Right ventricle myocardium inferior (tissue), 1 donor: ENCODE data around the gene P4HB. TPM values are rescaled to one million over a fixed set of nuclear protein-coding genes. Genes with fewer than 3 reads are reported as not detected.

Experiments
- ATAC-seq: fragments of 200-7000 bp; cut with Tn5 transposase; one replicate; pipeline ENCODE4 v1.9.1; 2020; ENCODE audit warnings: mild to moderate bottlenecking, moderate library complexity
- DNase-seq: peaks from one replicate; pipeline ENCODE4 v3.0.0; 2021; ENCODE audit errors: missing footprints
- intact Hi-C: fragments of 100-400 bp; cut with DNase I; formaldehyde crosslinking; loops from one replicate; pipeline ENCODE4 v1.11.0; 2022
- total RNA-seq: library from RNA; stranded (reverse); fragmentation: NEBNext Ultra II Directional; extraction: Animal tissue kit (Norgen Biotek cat#: 25700); gene quantifications from one replicate; pipeline ENCODE4 v1.2.1, GENCODE V29; 2021
- donor health status: DM: no; HTN: yes; CAD: no; lungs with severe emphysema.

The P4HB gene
- total RNA-seq, 1 donor from 2014 or later: 355 TPM

GRCh38 chr17:81821603-81822311, 38.6 kb downstream of the P4HB start:
- intact Hi-C loops: loop anchor here (1.0 to 5.0 kb wide), 2 partner anchors 39 to 121 kb away; partner anchors contain the start of gene P4HB

GRCh38 chr17:81821147-81821546, 39.2 kb downstream of the P4HB start:
- ATAC-seq (no peak), DNase-seq (no peak)
- intact Hi-C loops: loop anchor here (1.0 to 5.0 kb wide), 2 partner anchors 39 to 121 kb away; partner anchors contain the start of gene P4HB

More at GRCh38 chr17:81821603-81822311, 38.6 kb downstream of the P4HB start:
- ATAC-seq: peak; percentile 86
- peak; percentile 87 for DNase-seq

- intact Hi-C loops: loop anchor here (5.0 kb wide), 1 partner anchor 123 kb away; no protein-coding TSS in a partner anchor
- no peak for DNase-seq
- ATAC-seq: no peak
These were observed 40.6 kb downstream of the P4HB start for GRCh38 chr17:81819708-81820107.

- intact Hi-C loops: no loop called here
- ATAC-seq: no peak
- DNase-seq: no peak
These were observed 42.6 kb downstream of the P4HB start for GRCh38 chr17:81817758-81818147.

GRCh38 chr17:81815646-81815986, 44.7 kb downstream of the P4HB start:
- ATAC-seq (no peak), DNase-seq (no peak)
- intact Hi-C loops: no loop called here

GRCh38 chr17:81814748-81815645, 45.3 kb downstream of the P4HB start:
- intact Hi-C loops: no loop called here
- no peak for DNase-seq

GRCh38 chr17:81813861-81814683, 46.3 kb downstream of the P4HB start:
- DNase-seq: no peak
- intact Hi-C loops: no loop called here
- ATAC-seq: no peak

More at GRCh38 chr17:81814748-81815645, 45.3 kb downstream of the P4HB start:
- ATAC-seq: no peak

GRCh38 chr17:81813371-81813684, 47.0 kb downstream of the P4HB start:
- no peak for ATAC-seq
- intact Hi-C loops: no loop called here
- DNase-seq: no peak

GRCh38 chr17:81812571-81813370, 47.6 kb downstream of the P4HB start:
- intact Hi-C loops: no loop called here

GRCh38 chr17:81811705-81812570, 48.4 kb downstream of the P4HB start:
- DNase-seq (no peak), ATAC-seq (no peak)
- intact Hi-C loops: no loop called here

More at GRCh38 chr17:81812571-81813370, 47.6 kb downstream of the P4HB start:
- DNase-seq (no peak), ATAC-seq (no peak)

- DNase-seq (no peak), ATAC-seq (no peak)
- intact Hi-C loops: no loop called here
These were observed 49.2 kb downstream of the P4HB start for GRCh38 chr17:81810892-81811704.

GRCh38 chr17:81810476-81810875, 49.9 kb downstream of the P4HB start:
- no peak for ATAC-seq
- intact Hi-C loops: no loop called here
- DNase-seq: no peak

- intact Hi-C loops: no loop called here
- no peak for ATAC-seq
- DNase-seq: no peak
These were observed 50.8 kb downstream of the P4HB start for GRCh38 chr17:81809556-81809998.

GRCh38 chr17:81808778-81809555, 51.4 kb downstream of the P4HB start:
- intact Hi-C loops: no loop called here
- DNase-seq (no peak), ATAC-seq (no peak)

- ATAC-seq (no peak), DNase-seq (no peak)
- intact Hi-C loops: no loop called here
These were observed 52.5 kb downstream of the P4HB start for GRCh38 chr17:81807839-81808238.

- DNase-seq (no peak), ATAC-seq (no peak)
- intact Hi-C loops: no loop called here
These were observed 53.1 kb downstream of the P4HB start for GRCh38 chr17:81807210-81807719.
